Transverse colon (tissue), 4 donors: ENCODE results near the gene NCK2. TPM values are rescaled to one million over a fixed set of nuclear protein-coding genes. Genes with fewer than 3 reads are reported as not detected.

ENCODE experiments used
- DNase-seq: peaks from one replicate; pipeline ENCODE4 v3.0.0-alpha.2; 2019
- H3K27ac ChIP-seq, 4 donors: fragments of 200-600 bp; sonication (generic); 2 replicates each; pipeline ENCODE4 v1.5.1; 2016 to 2018; ENCODE audit warnings: inconsistent platforms in 4 of 4
- H3K27me3 ChIP-seq: fragments of 200-600 bp; sonication (generic); 2 replicates; pipeline ENCODE4 v1.5.1; 2017; ENCODE audit warnings: inconsistent platforms
- H3K36me3 ChIP-seq, 4 donors: fragments of 200-600 bp; sonication (generic); 2 replicates each; pipeline ENCODE4 v1.5.1; 2017 to 2019; ENCODE audit warnings: inconsistent platforms in 4 of 4
- H3K4me1 ChIP-seq, 4 donors: fragments of 200-600 bp; sonication (generic); 2 replicates each; pipeline ENCODE4 v1.5.1; 2017 to 2020; ENCODE audit warnings: inconsistent platforms in 4 of 4
- H3K4me3 ChIP-seq, 4 donors: fragments of 200-600 bp; sonication (generic); 1 replicate in 1 of 4; 2 replicates in 3 of 4; pipeline versions ENCODE4 v1.5.1 to v1.6.1; 2017 to 2019; ENCODE audit warnings: inconsistent platforms in 4 of 4
- H3K9me3 ChIP-seq, 2 donors: fragments of 200-600 bp; sonication (generic); 2 replicates each; pipeline ENCODE4 v1.5.1; 2017 to 2019; ENCODE audit warnings: inconsistent platforms in 2 of 2
- CTCF ChIP-seq, 5 experiments: fragments of 200-600 bp in 3 of 5; fragments of 450-650 bp in 2 of 5; sonication (generic) in 3 of 5; IDR thresholded peaks; 1 replicate in 2 of 5; 2 replicates in 3 of 5; pipeline ENCODE4 v1.5.1; 2016 to 2017; ENCODE audit warnings: antibody characterized with exemption in 5 of 5, inconsistent platforms in 3 of 5, mild to moderate bottlenecking in 2 of 5, moderate library complexity in 1 of 5
- EP300 ChIP-seq: sonication (generic); formaldehyde crosslinking; IDR thresholded peaks from one replicate; pipeline ENCODE4 v1.6.1; 2017; ENCODE audit warnings: antibody characterized with exemption, low read depth
- POLR2A ChIP-seq: fragments of 450-650 bp; IDR thresholded peaks from one replicate; pipeline ENCODE4 v1.6.1; 2016; ENCODE audit warnings: antibody characterized with exemption, mild to moderate bottlenecking, moderate library complexity
- POLR2AphosphoS5 ChIP-seq, 3 donors: sonication (generic); formaldehyde crosslinking; IDR thresholded peaks; one replicate each; pipeline ENCODE4 v1.6.1; 2016; ENCODE audit warnings: antibody characterized with exemption in 3 of 3
- WGBS, 2 donors: methylation state at CpG; one replicate each; pipeline ENCODE4 v1.1.5; 2018; ENCODE audit warnings: low coverage in 1 of 2; 5-methylcytosine and 5-hydroxymethylcytosine counted together
- in situ Hi-C, 4 donors: fragments of 200-750 bp; cut with MboI; loops; one replicate each; pipeline versions ENCODE4 v1.15.0 to v1.15.1; 2017; ENCODE audit warnings: low sequenced_read_pairs in 3 of 4, low pct_ligation_motif_present in 1 of 4, low pct_unique_long_range_greater_than_20kb in 1 of 4
- intact Hi-C: fragments of 100-400 bp; cut with DNase I; formaldehyde crosslinking; loops from one replicate; pipeline ENCODE4 v1.15.1; 2023; ENCODE audit warnings: low total_unique reads
- total RNA-seq, 4 donors: library from RNA; depleted of rRNA; stranded (reverse); fragments of >200 nt; gene quantifications; one replicate each; pipeline ENCODE4 v1.1.0, GENCODE V29; 2016

Gene NCK2
- total RNA-seq, 4 donors from 2014 or later = 42.2 to 74.1 (median 59.9) TPM

DNA sequence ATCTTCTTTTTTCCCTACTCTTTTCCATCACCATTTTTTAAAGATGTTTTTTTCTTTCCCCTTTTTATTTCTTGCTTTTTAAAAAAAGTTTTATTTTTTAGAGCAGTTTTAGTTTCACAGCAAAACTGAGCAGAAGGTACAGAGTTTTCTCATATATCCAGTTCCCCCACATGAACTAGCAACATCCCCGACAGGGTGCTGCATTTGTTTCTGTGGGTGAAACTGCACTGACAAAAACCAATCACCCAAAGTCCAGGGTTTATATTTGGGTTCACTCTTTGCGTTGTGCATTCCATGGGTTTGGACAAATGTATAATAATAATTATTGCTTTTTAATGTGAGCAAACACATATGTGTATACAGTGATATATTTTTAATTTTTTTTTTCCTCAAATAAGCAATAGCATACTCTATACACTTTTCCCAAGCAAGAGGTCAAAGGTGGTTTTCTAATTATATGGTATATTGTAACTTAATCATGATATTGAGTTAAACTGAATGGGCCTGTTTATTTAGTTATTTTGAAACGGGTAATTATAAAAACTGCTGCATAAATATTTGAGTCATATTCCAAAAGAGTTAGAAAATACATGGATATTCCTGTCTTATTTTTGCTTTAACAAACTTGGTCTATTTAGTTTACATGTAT, 50.3 kb downstream of the NCK2 start:
- 45 to 57% methylated on average over 3 of the region's 3 CpGs for WGBS, 2 donors
- H3K4me3 ChIP-seq = no peak overlapping the region
- H3K27ac ChIP-seq = peak overlapping the region in 3 of 4 donors; percentile 66 to 76 (median 70)
- DNase-seq = no peak
- in situ Hi-C loops (no loop called here), intact Hi-C loops (no loop called here)
- H3K4me1 ChIP-seq = peaks cover 55 to 92% (median 62%) of the 10 kb centered on the region in 4 donors
- H3K9me3 ChIP-seq = no peaks in the 10 kb centered on the region
- no peaks in the 10 kb centered on the region for H3K27me3 ChIP-seq
- TF ChIP-seq POLR2A (no peak), EP300 (no peak), POLR2AphosphoS5 (IDR thresholded peaks at IDR 0.05) (no peak), CTCF (IDR thresholded peaks at IDR 0.05) (no peak)
- no peaks in the 10 kb centered on the region for H3K36me3 ChIP-seq

DNA sequence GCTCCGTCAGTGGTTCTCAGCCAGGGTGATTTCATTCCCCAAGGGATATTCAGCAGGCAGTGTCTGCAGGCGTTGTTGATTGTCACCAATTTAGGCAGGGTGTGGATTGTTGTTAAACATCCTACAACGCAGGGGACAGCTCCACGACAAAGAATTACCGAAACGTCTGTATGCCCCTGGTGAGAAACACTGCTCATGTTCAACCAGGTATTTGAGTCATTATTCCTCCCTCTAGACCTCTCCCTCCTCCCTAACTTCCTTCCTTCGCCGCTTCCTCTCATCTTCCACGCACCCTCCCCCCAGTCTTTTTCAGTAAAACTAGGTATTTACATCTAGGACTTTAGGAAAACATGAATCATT, 50.8 kb downstream of the NCK2 start:
- Histone ChIP-seq H3K4me1 (peaks cover 53 to 88% (median 58%) of the 10 kb centered on the region in 4 donors), H3K36me3 (no peaks in the 10 kb centered on the region), H3K27me3 (no peaks in the 10 kb centered on the region), H3K4me3 (no peak overlapping the region), H3K9me3 (no peaks in the 10 kb centered on the region), H3K27ac (peak overlapping the region in 3 of 4 donors; percentile 66 to 76 (median 70))
- in situ Hi-C loops (no loop called here), intact Hi-C loops (no loop called here)
- DNase-seq = no peak
- 25 to 35% methylated on average over 9 of the region's 9 CpGs for WGBS, 2 donors
- no peak for TF ChIP-seq EP300
- no peak for TF ChIP-seq CTCF (IDR thresholded peaks at IDR 0.05)
- TF ChIP-seq POLR2AphosphoS5 (IDR thresholded peaks at IDR 0.05) = no peak
- no peak for TF ChIP-seq POLR2A

DNA sequence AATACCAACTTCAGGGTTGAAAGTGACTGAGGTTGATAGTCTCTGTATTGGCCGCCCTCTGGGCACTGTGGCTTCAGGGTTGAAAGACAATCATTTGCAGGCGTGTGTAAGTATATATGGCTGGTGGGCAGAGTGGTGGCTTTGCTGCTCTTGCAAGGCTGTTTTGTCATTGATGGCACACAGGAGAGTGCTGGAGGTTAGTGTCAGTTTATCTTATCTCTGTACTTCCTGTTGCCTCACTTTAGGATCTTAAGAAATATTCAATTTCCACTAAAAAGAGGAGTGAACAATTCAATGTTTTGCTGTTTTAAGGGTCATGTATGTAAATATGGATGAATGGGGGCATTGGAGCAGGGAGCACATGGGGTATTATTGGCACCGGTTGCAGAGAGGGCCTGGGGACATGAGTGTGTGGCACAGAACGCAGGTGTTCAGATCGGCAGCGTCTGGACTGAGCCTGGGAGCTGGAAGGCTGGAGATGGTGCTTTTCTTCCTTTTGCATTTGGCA, 51.5 kb downstream of the NCK2 start:
- H3K36me3 ChIP-seq = no peaks in the 10 kb centered on the region
- H3K27me3 ChIP-seq = no peaks in the 10 kb centered on the region
- TF ChIP-seq CTCF (IDR thresholded peaks at IDR 0.05) (no peak), POLR2AphosphoS5 (IDR thresholded peaks at IDR 0.05) (no peak), POLR2A (no peak), EP300 (no peak)
- peak overlapping the region; percentile 66 to 76 (median 70) for H3K27ac ChIP-seq
- WGBS, 2 donors = 67 to 79% methylated on average over 6 of the region's 6 CpGs
- no peak overlapping the region for H3K4me3 ChIP-seq
- DNase-seq = no peak
- intact Hi-C loops (no loop called here), in situ Hi-C loops (no loop called here)
- peaks cover 48 to 87% (median 54%) of the 10 kb centered on the region in 4 donors for H3K4me1 ChIP-seq
- H3K9me3 ChIP-seq = no peaks in the 10 kb centered on the region

- Histone ChIP-seq H3K4me1 (peaks cover 45 to 81% (median 52%) of the 10 kb centered on the region in 4 donors), H3K27ac (peak overlapping the region; percentile 66 to 76 (median 70)), H3K9me3 (no peaks in the 10 kb centered on the region), H3K36me3 (no peaks in the 10 kb centered on the region), H3K27me3 (no peaks in the 10 kb centered on the region), H3K4me3 (no peak overlapping the region)
- intact Hi-C loops = no loop called here
- TF ChIP-seq POLR2AphosphoS5 (IDR thresholded peaks at IDR 0.05) = no peak
- no peak for TF ChIP-seq CTCF (IDR thresholded peaks at IDR 0.05)
- TF ChIP-seq EP300 = no peak
- TF ChIP-seq POLR2A = no peak
- DNase-seq = no peak
- in situ Hi-C loops = no loop called here
Observed at GRCh38 chr2:105796791-105797190, 52.1 kb downstream of the NCK2 start.
